Upper lobe of left lung (tissue), 6 donors: ENCODE results near the gene TMEM128. TPM values are rescaled to one million over a fixed set of nuclear protein-coding genes. Genes with fewer than 3 reads are reported as not detected.
"Not testable (repeated sequence)": the region's sequence is repeated elsewhere in the genome, so short reads cannot be mapped to it uniquely, and the experiment has no call there.

Experiments
- ATAC-seq, 2 donors: fragments of 200-7000 bp; cut with Tn5 transposase; one replicate each; pipeline ENCODE4 v1.9.1; 2022; ENCODE audit warnings: mild to moderate bottlenecking in 2 of 2, moderate library complexity in 2 of 2; ENCODE audit not compliant: low FRiP score in 2 of 2
- DNase-seq, 2 donors: peaks; one replicate each; pipeline ENCODE4 v3.0.0-alpha.2; 2019 to 2020
- H3K27ac ChIP-seq, 4 donors: fragments of 200-600 bp; sonication (generic); one replicate each; pipeline ENCODE4 v1.5.1; 2016 to 2019
- H3K27me3 ChIP-seq, 4 donors: fragments of 200-600 bp; sonication (generic); one replicate each; pipeline ENCODE4 v1.5.1; 2017 to 2019
- H3K36me3 ChIP-seq, 4 donors: fragments of 200-600 bp; sonication (generic); one replicate each; pipeline ENCODE4 v1.5.1; 2016 to 2019
- H3K4me1 ChIP-seq, 4 donors: fragments of 200-600 bp; sonication (generic); one replicate each; pipeline ENCODE4 v1.5.1; 2018 to 2019
- H3K4me3 ChIP-seq, 4 donors: fragments of 200-600 bp; sonication (generic); one replicate each; pipeline ENCODE4 v1.5.1; 2017 to 2019; ENCODE audit warnings: mild to moderate bottlenecking in 2 of 4, moderate library complexity in 1 of 4
- H3K9me3 ChIP-seq, 4 donors: fragments of 200-600 bp; sonication (generic); one replicate each; pipeline ENCODE4 v1.5.1; 2018 to 2019
- CTCF ChIP-seq, 6 experiments: fragments of 450-650 bp in 4 of 6; fragments of 200-600 bp in 2 of 6; sonication (generic) in 2 of 6; IDR thresholded peaks; one replicate each; pipeline ENCODE4 v1.5.1; 2016 to 2019; ENCODE audit warnings: antibody characterized with exemption in 6 of 6
- EP300 ChIP-seq, 4 donors: sonication (generic); formaldehyde crosslinking; IDR thresholded peaks; one replicate each; pipeline ENCODE4 v1.5.1; 2017; ENCODE audit warnings: antibody characterized with exemption in 4 of 4, control low read depth in 2 of 4
- POLR2A ChIP-seq, 4 donors: fragments of 450-650 bp; IDR thresholded peaks; one replicate each; pipeline ENCODE4 v1.5.1; 2016 to 2017; ENCODE audit warnings: antibody characterized with exemption in 4 of 4, mild to moderate bottlenecking in 2 of 4
- POLR2AphosphoS5 ChIP-seq, 2 donors: sonication (generic); formaldehyde crosslinking; IDR thresholded peaks; one replicate each; pipeline ENCODE4 v1.5.1; 2017; ENCODE audit warnings: antibody characterized with exemption in 2 of 2
- WGBS, 2 donors: methylation state at CpG; one replicate each; pipeline ENCODE4 v1.1.5; 2017 to 2018; 5-methylcytosine and 5-hydroxymethylcytosine counted together
- total RNA-seq, 6 donors: library from RNA; depleted of rRNA in 4 of 6; stranded (reverse); fragments of >200 nt in 4 of 6; gene quantifications; one replicate each; pipeline versions ENCODE4 v1.1.0 to v1.2.1, GENCODE V29; 2016 to 2021
- donor health status: DM: no; HTN: no; CAD: no; lungs with moderate emphysema.
- donor health status: DM: no; HTN: yes; CAD: no; lungs with severe emphysema.

TMEM128 gene
- total RNA-seq, 6 donors from 2014 or later, result 7.3 to 30.0 (median 20.2) TPM

- H3K27me3 ChIP-seq, result no peaks in the 10 kb centered on the region
- 75 to 79% methylated on average over 10 of the region's 10 CpGs for WGBS, 2 donors
- no peak overlapping the region for H3K4me3 ChIP-seq
- no peaks in the 10 kb centered on the region for H3K4me1 ChIP-seq
- TF ChIP-seq EP300 (IDR thresholded peaks at IDR 0.05), result no peak
- no peak for TF ChIP-seq POLR2A (IDR thresholded peaks at IDR 0.05)
- no peak for TF ChIP-seq POLR2AphosphoS5 (IDR thresholded peaks at IDR 0.05)
- no peak for TF ChIP-seq CTCF (IDR thresholded peaks at IDR 0.05)
- H3K9me3 ChIP-seq, result no peaks in the 10 kb centered on the region
- ATAC-seq, result no peak
- DNase-seq, result no peak
- no peaks in the 10 kb centered on the region for H3K36me3 ChIP-seq
- H3K27ac ChIP-seq, result no peak overlapping the region
These were observed 44.2 kb downstream of the TMEM128 start for GRCh38 chr4:4203688-4204400.

GRCh38 chr4:4202510-4202909, 45.5 kb downstream of the TMEM128 start:
- H3K4me3 ChIP-seq, result no peak overlapping the region
- H3K36me3 ChIP-seq, result no peaks in the 10 kb centered on the region
- no peaks in the 10 kb centered on the region for H3K27me3 ChIP-seq
- TF ChIP-seq EP300 (IDR thresholded peaks at IDR 0.05) (no peak), POLR2A (IDR thresholded peaks at IDR 0.05) (no peak), POLR2AphosphoS5 (IDR thresholded peaks at IDR 0.05) (no peak), CTCF (IDR thresholded peaks at IDR 0.05) (no peak)
- no peaks in the 10 kb centered on the region for H3K4me1 ChIP-seq
- ATAC-seq (peak in 1 of 2 donors; percentile 11), DNase-seq (no peak)
- no peaks in the 10 kb centered on the region for H3K9me3 ChIP-seq
- H3K27ac ChIP-seq, result no peak overlapping the region
- WGBS, 2 donors, result 77 to 79% methylated on average over 2 to 4 of the region's 4 CpGs

GRCh38 chr4:4200624-4201023, 47.4 kb downstream of the TMEM128 start:
- ATAC-seq, result no peak
- DNase-seq, result no peak
- Histone ChIP-seq H3K4me3 (no peak overlapping the region), H3K9me3 (no peaks in the 10 kb centered on the region), H3K27ac (no peak overlapping the region), H3K4me1 (no peaks in the 10 kb centered on the region), H3K36me3 (no peaks in the 10 kb centered on the region), H3K27me3 (no peaks in the 10 kb centered on the region)
- no peak for TF ChIP-seq EP300 (IDR thresholded peaks at IDR 0.05)
- TF ChIP-seq POLR2AphosphoS5 (IDR thresholded peaks at IDR 0.05), result no peak
- TF ChIP-seq CTCF (IDR thresholded peaks at IDR 0.05), result no peak
- no peak for TF ChIP-seq POLR2A (IDR thresholded peaks at IDR 0.05)
- 47 to 63% methylated on average over 4 of the region's 4 CpGs for WGBS, 2 donors

- 97 to 100% methylated on average over 2 to 3 of the region's 3 CpGs for WGBS, 2 donors
- Histone ChIP-seq H3K27ac (no peak overlapping the region), H3K4me1 (no peaks in the 10 kb centered on the region), H3K4me3 (no peak overlapping the region), H3K27me3 (no peaks in the 10 kb centered on the region), H3K9me3 (no peaks in the 10 kb centered on the region), H3K36me3 (no peaks in the 10 kb centered on the region)
- DNase-seq (no peak), ATAC-seq (no peak)
- TF ChIP-seq CTCF (IDR thresholded peaks at IDR 0.05) (no peak), EP300 (IDR thresholded peaks at IDR 0.05) (no peak), POLR2AphosphoS5 (IDR thresholded peaks at IDR 0.05) (no peak), POLR2A (IDR thresholded peaks at IDR 0.05) (no peak)
These were observed 52.7 kb downstream of the TMEM128 start for GRCh38 chr4:4195354-4195753.

- not testable (repeated sequence) for H3K27ac ChIP-seq, H3K9me3 ChIP-seq, H3K4me1 ChIP-seq, DNase-seq, H3K27me3 ChIP-seq, ATAC-seq, H3K4me3 ChIP-seq, H3K36me3 ChIP-seq
- 68 to 78% methylated on average over 3 of the region's 3 CpGs for WGBS, 2 donors
These were observed 59.5 kb downstream of the TMEM128 start for GRCh38 chr4:4188557-4188956.

Other genes with a start within 250 kb of the TMEM128 start
- gene OTOP1, start 21.3 kb downstream of the TMEM128 start, total RNA-seq, result not detected
- 10 to 100 TPM in 5 of 6 donors, 1 to 10 TPM in 1; 6.5 to 22.9 (median 14.1) TPM for gene LYAR, start 41.9 kb upstream of the TMEM128 start, total RNA-seq
- 10 to 100 TPM in 1 of 6 donors, 1 to 10 TPM in 5; 3.7 to 13.6 (median 4.5) TPM for gene ZBTB49, start 42.0 kb upstream of the TMEM128 start, total RNA-seq
- gene NSG1, start 138.9 kb upstream of the TMEM128 start, total RNA-seq, result 1 to 10 TPM in 4 of 6 donors, under 1 TPM in 1, not detected in 1; 0.29 to 3.8 (median 1.3) TPM